Transverse colon (tissue), 4 donors: Measurements from ENCODE around the gene CWC25. TPM values are rescaled to one million over a fixed set of nuclear protein-coding genes. Genes with fewer than 3 reads are reported as not detected.
"Not testable (repeated sequence)": the region's sequence is repeated elsewhere in the genome, so short reads cannot be mapped to it uniquely, and the experiment has no call there.

Experiments used
- DNase-seq: peaks from one replicate; pipeline ENCODE4 v3.0.0-alpha.2; 2019
- H3K27ac ChIP-seq, 4 donors: fragments of 200-600 bp; sonication (generic); 2 replicates each; pipeline ENCODE4 v1.5.1; 2016 to 2018; ENCODE audit warnings: inconsistent platforms in 4 of 4
- H3K27me3 ChIP-seq: fragments of 200-600 bp; sonication (generic); 2 replicates; pipeline ENCODE4 v1.5.1; 2017; ENCODE audit warnings: inconsistent platforms
- H3K36me3 ChIP-seq, 4 donors: fragments of 200-600 bp; sonication (generic); 2 replicates each; pipeline ENCODE4 v1.5.1; 2017 to 2019; ENCODE audit warnings: inconsistent platforms in 4 of 4
- H3K4me1 ChIP-seq, 4 donors: fragments of 200-600 bp; sonication (generic); 2 replicates each; pipeline ENCODE4 v1.5.1; 2017 to 2020; ENCODE audit warnings: inconsistent platforms in 4 of 4
- H3K4me3 ChIP-seq, 4 donors: fragments of 200-600 bp; sonication (generic); 1 replicate in 1 of 4; 2 replicates in 3 of 4; pipeline versions ENCODE4 v1.5.1 to v1.6.1; 2017 to 2019; ENCODE audit warnings: inconsistent platforms in 4 of 4
- H3K9me3 ChIP-seq, 2 donors: fragments of 200-600 bp; sonication (generic); 2 replicates each; pipeline ENCODE4 v1.5.1; 2017 to 2019; ENCODE audit warnings: inconsistent platforms in 2 of 2
- EP300 ChIP-seq: sonication (generic); formaldehyde crosslinking; IDR thresholded peaks from one replicate; pipeline ENCODE4 v1.6.1; 2017; ENCODE audit warnings: antibody characterized with exemption, low read depth
- POLR2A ChIP-seq: fragments of 450-650 bp; IDR thresholded peaks from one replicate; pipeline ENCODE4 v1.6.1; 2016; ENCODE audit warnings: antibody characterized with exemption, mild to moderate bottlenecking, moderate library complexity
- POLR2AphosphoS5 ChIP-seq, 3 donors: sonication (generic); formaldehyde crosslinking; IDR thresholded peaks; one replicate each; pipeline ENCODE4 v1.6.1; 2016; ENCODE audit warnings: antibody characterized with exemption in 3 of 3
- WGBS, 2 donors: methylation state at CpG; one replicate each; pipeline ENCODE4 v1.1.5; 2018; ENCODE audit warnings: low coverage in 1 of 2; 5-methylcytosine and 5-hydroxymethylcytosine counted together
- in situ Hi-C, 4 donors: fragments of 200-750 bp; cut with MboI; loops; one replicate each; pipeline versions ENCODE4 v1.15.0 to v1.15.1; 2017; ENCODE audit warnings: low sequenced_read_pairs in 3 of 4, low pct_ligation_motif_present in 1 of 4, low pct_unique_long_range_greater_than_20kb in 1 of 4
- intact Hi-C: fragments of 100-400 bp; cut with DNase I; formaldehyde crosslinking; loops from one replicate; pipeline ENCODE4 v1.15.1; 2023; ENCODE audit warnings: low total_unique reads
- total RNA-seq, 4 donors: library from RNA; depleted of rRNA; stranded (reverse); fragments of >200 nt; gene quantifications; one replicate each; pipeline ENCODE4 v1.1.0, GENCODE V29; 2016
- TF ChIP-seq, protein P1 (sequence below), 5 experiments: fragments of 200-600 bp in 3 of 5; fragments of 450-650 bp in 2 of 5; sonication (generic) in 3 of 5; IDR thresholded peaks; 1 replicate in 2 of 5; 2 replicates in 3 of 5; pipeline ENCODE4 v1.5.1; 2016 to 2017; ENCODE audit warnings: antibody characterized with exemption in 5 of 5, inconsistent platforms in 3 of 5, mild to moderate bottlenecking in 2 of 5, moderate library complexity in 1 of 5

The CWC25 gene
- total RNA-seq, 4 donors from 2014 or later: 22.1 to 97.3 (median 37.5) TPM

DNA sequence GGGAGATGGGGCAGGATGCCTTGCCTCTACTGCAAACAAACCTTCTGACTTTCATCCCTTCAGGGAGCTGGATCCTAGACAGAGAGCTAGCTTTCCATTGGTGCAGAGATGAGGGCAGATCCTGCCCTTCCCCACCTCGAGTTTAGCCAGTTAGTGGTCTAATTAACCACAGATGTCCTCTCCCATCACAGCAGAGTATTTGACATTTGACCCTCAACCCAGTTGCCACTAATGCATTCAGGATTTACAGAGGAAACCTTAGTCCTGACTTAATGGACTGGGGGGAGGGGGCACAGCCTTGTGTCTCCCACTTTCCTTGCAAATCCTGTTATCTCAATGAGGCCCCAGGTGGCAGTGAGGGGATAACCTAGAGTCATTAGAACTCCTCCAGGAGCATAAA, 35.9 kb downstream of the CWC25 start:
- Histone ChIP-seq H3K27ac (no peak overlapping the region), H3K9me3 (no peaks in the 10 kb centered on the region), H3K27me3 (no peaks in the 10 kb centered on the region), H3K4me3 (no peak overlapping the region), H3K36me3 (peaks cover 0 to 26% (median 15%) of the 10 kb centered on the region in 4 donors), H3K4me1 (no peaks in the 10 kb centered on the region)
- DNase-seq: no peak
- 7% methylated on average over 1 of the region's 1 CpG; no CpG with 5 or more reads in 1 of the 2 donors for WGBS, 2 donors
- in situ Hi-C loops: no loop called here
- TF ChIP-seq EP300 (no peak), POLR2AphosphoS5 (IDR thresholded peaks at IDR 0.05) (no peak), POLR2A (no peak)
- TF ChIP-seq, protein P1, sequence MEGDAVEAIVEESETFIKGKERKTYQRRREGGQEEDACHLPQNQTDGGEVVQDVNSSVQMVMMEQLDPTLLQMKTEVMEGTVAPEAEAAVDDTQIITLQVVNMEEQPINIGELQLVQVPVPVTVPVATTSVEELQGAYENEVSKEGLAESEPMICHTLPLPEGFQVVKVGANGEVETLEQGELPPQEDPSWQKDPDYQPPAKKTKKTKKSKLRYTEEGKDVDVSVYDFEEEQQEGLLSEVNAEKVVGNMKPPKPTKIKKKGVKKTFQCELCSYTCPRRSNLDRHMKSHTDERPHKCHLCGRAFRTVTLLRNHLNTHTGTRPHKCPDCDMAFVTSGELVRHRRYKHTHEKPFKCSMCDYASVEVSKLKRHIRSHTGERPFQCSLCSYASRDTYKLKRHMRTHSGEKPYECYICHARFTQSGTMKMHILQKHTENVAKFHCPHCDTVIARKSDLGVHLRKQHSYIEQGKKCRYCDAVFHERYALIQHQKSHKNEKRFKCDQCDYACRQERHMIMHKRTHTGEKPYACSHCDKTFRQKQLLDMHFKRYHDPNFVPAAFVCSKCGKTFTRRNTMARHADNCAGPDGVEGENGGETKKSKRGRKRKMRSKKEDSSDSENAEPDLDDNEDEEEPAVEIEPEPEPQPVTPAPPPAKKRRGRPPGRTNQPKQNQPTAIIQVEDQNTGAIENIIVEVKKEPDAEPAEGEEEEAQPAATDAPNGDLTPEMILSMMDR (IDR thresholded peaks at IDR 0.05): no peak
- intact Hi-C loops: no loop called here

DNA sequence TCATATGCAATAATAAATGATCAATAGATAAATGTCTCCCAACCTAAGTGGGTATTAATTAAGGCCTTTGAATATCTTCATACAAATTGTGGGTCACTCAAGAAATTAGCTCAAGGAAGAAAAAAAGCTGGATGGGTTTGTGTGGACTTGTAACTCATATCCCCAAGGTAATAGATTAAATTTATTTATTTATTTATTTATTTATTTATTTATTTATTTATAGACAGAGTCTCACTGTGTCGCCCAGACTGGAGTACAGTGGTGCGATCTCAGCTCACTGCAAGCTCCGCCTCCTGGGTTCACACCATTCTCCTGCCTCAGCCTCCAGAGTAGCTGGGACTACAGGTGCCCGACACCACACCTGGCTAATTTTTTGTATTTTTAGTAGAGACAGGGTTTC, 37.1 kb downstream of the CWC25 start:
- H3K27ac ChIP-seq, intact Hi-C loops, H3K9me3 ChIP-seq, DNase-seq, H3K27me3 ChIP-seq, H3K4me3 ChIP-seq, H3K4me1 ChIP-seq, in situ Hi-C loops: not testable (repeated sequence)
- WGBS, 2 donors: 92 to 98% methylated on average over 2 to 4 of the region's 4 CpGs
- peaks cover 0 to 35% (median 20%) of the 10 kb centered on the region in 4 donors for H3K36me3 ChIP-seq

DNA sequence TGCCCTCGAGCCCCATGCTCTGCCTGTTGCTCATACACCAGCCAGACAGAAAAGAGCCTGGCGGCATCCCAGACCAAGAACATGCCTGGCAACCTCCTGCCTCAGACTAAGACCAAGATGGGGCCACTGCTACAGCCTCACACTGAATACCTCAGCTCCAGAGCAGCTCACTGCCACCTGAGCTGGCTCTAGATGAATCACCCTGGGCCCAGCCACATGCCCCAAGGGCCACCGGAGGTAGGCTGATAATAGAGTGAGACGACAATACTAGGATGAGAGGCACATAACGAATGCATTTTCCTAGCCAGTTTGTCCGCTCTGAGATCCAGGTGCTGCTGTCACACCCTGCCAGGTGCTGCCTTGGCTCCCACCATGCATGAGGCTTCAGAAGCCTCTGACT, 38.7 kb downstream of the CWC25 start:
- Histone ChIP-seq H3K36me3 (peaks cover 0 to 47% (median 26%) of the 10 kb centered on the region in 4 donors), H3K4me3 (no peak overlapping the region), H3K4me1 (no peaks in the 10 kb centered on the region), H3K9me3 (no peaks in the 10 kb centered on the region), H3K27me3 (no peaks in the 10 kb centered on the region), H3K27ac (no peak overlapping the region)
- WGBS, 2 donors: 94% methylated on average over 6 of the region's 6 CpGs; no CpG with 5 or more reads in 1 of the 2 donors
- no peak for TF ChIP-seq POLR2A
- TF ChIP-seq, protein P1 (IDR thresholded peaks at IDR 0.05): no peak
- TF ChIP-seq EP300: no peak
- no peak for TF ChIP-seq POLR2AphosphoS5 (IDR thresholded peaks at IDR 0.05)
- intact Hi-C loops: no loop called here
- no peak for DNase-seq
- in situ Hi-C loops: no loop called here

DNA sequence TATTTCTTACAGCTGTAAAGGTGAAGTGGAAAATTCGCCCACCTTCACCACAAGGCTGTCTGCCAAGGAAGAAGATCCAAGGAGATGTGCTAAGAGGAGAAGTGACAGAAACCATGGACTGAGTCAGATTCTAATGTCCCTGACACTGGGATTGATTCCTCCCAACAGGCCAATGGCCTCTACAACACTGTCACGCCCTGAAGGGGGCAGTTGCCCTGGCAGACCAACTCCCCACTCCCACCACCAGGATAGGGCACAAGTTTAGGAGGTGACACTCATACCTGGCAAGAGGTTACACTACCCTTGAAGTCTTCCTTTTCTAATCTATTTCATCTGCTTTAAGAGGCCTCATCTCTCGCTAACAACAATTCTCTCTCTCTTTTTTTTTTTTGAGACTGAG, 41.9 kb downstream of the CWC25 start:
- no peak overlapping the region for H3K27ac ChIP-seq
- H3K27me3 ChIP-seq: no peaks in the 10 kb centered on the region
- WGBS, 2 donors: 90 to 94% methylated on average over 2 to 3 of the region's 3 CpGs
- H3K4me1 ChIP-seq: no peaks in the 10 kb centered on the region
- TF ChIP-seq, protein P1 (IDR thresholded peaks at IDR 0.05): no peak
- no peak for TF ChIP-seq POLR2AphosphoS5 (IDR thresholded peaks at IDR 0.05)
- no peak for TF ChIP-seq EP300
- TF ChIP-seq POLR2A: no peak
- no peak for DNase-seq
- no peak overlapping the region for H3K4me3 ChIP-seq
- intact Hi-C loops (no loop called here), in situ Hi-C loops (no loop called here)
- peaks cover 0 to 79% (median 41%) of the 10 kb centered on the region in 4 donors for H3K36me3 ChIP-seq
- no peaks in the 10 kb centered on the region for H3K9me3 ChIP-seq
